ENCODE data around the gene RPL26.

DNA sequence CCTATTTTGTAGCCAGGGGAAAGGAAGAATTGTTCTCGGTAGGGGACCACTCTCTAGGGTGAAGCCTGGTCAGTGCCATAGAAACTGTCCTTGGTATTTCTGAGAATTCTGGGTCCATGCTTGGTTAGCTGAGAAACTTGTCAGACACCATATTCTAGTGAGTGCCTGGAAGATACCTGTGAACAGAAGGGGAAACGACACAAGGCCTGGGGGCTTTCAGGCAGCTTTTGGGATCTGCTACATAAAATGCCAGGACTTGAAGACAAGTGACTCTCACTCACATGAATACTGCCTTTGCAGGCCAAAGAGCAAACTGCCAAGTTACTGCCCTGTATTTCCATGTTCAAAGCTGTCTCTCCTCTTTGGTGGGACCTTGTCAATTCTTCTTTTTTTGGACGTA, 25.1 kb downstream of the RPL26 start:
- TF ChIP-seq GATA2 (IDR thresholded peaks at IDR 0.05; ENCODE audit: low read depth, low read length): no peak
- no peak for TF ChIP-seq GATA3 (IDR thresholded peaks at IDR 0.05; ENCODE audit: low read depth, low read length)
